T-helper 2 cell (primary cell): ENCODE measurements around the gene NFYC.
"Not testable (repeated sequence)": the region's sequence is repeated elsewhere in the genome, so short reads cannot be mapped to it uniquely, and the experiment has no call there.

Experiments used
- DNase-seq, 5 experiments: peaks; one replicate each; pipeline versions ENCODE4 v3.0.0 to v3.0.0-alpha.2; 2012 to 2022

NFYC gene

DNA sequence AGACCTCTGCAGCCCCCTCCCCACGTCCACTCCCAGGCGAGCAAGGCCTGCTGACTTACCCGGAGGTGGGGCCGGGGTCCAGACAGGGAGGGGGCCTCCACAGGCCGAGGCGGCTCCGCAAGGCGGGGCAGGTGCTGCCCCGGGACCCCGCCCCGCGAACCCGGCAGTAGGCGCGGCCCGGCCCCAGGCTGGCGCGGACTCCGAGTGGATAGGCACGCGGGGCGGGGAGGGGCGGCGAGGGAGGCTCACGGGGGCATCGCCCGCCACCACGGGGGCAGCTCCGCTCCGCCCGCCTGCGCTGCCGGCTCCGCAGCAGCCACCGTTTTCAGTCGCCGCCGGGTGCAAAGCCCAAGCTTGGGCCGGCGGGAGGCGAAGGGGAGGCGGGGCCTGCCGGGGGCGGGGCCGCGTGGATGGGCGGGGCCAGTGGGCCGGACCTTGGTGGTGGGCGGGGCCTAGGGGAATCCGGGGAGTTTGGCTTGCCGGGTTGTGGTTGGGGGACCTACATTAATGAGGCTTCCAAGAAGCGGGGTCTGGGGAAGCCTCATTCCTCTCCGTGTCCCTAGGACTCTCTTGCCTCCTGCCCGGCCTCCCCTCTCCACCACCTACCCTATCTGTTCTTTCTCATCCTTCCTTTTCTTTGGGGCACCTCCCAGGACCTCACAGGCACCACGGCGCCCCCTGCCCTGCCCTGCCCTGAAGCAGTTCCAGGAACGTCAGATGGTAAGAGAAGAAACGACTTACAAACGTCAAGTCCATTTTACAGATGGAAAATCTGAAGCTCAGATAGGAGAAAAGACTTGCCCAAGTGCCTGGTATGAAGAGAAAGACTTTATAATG is 26.0 kb upstream of the NFYC start, which contains the start of gene RIMS3:
RIMS3 (minus strand) TSS at position 348 of the 837 bp plus-strand sequence. CDS start 23,757 bp downstream, outside the sequence.
- peak; percentile 70 to 77 (median 76) for DNase-seq

DNA sequence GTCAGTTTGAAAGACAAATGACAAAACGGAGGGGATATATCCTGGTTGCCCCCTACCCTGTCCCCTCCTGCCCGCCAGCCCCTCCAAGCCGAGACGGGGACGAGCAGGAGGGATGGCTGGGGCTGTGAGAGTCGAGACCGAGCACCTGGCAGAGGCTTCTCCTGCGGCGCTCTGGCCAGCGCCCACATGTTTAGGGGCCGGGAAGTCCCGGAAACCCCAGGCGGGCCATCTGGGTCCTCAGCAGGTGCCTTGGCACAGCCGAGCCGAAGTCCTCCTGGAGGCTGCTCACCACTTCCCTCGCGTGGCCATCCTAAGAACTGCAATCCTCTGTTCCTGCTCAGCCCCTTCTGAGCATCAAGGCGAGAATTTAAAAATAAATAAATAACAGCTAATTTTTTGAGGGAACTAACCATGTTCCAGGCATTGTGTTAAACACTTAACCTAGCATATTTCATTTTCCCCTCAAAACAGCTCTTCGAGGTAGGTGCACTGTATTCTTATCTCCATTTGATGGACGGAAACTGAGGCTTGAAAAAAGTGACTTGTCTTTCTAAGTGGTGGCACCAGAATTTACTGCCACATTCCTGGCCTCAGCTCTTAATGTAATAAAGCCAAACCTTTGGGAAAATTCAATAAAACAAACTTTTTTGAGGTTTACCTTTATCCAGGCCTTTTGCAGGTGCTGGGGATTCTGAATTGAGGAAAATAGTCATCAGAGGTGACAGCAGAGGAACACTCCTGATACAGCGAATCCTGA is 22.6 kb upstream of the NFYC start:
- DNase-seq = peak; percentile 67 to 79 (median 72)

DNA sequence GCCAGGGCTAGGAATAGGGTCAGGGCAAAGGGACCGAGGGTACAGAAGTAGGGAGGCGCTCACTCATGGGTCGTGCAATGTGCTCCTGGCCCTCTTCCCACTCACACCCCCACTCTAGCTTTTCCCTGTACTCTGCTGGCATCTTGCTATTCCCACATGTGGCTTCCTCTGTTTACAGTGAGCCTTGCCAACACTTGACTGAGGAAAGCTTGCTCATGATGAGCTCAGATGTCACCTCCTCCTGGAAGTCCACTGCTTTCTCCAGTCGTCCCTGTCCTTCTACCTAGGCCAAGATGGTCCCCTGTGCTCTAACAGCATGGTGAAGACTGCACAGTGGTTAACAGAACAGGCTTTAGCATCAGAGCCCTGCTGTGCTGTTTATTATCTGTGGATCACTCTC is 18.1 kb upstream of the NFYC start:
- DNase-seq = no peak

- no peak for DNase-seq
These were observed 15.0 kb upstream of the NFYC start for GRCh38 chr1:40676501-40676900.

GRCh38 chr1:40679165-40679953 is 12.1 kb upstream of the NFYC start:
- no peak for DNase-seq

- no peak for DNase-seq
These were observed 6.8 kb upstream of the NFYC start for GRCh38 chr1:40684669-40685068.

DNA sequence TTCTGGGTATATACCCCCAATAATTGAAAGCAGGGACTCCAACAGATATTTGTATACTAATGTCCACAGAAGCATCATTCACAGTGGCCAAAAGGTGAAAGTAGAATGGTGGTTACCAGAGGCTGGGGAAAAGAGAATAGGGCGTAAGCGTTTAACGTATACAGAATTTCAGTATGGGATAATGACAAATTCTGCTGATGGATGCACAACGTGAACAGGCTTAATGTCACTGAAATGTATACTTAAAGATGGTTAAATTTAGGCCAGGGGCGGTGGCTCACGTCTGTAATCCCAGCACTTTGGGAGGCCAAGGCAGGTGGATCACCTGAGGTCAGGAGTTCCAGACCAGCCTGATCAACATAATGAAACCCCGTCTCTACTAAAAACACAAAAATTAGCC is 4.4 kb upstream of the NFYC start:
- DNase-seq = no peak

- no peak for DNase-seq
These were observed 3.8 kb upstream of the NFYC start for GRCh38 chr1:40687661-40688060.

GRCh38 chr1:40689737-40690136 is 1.8 kb upstream of the NFYC start:
- DNase-seq = no peak

DNA sequence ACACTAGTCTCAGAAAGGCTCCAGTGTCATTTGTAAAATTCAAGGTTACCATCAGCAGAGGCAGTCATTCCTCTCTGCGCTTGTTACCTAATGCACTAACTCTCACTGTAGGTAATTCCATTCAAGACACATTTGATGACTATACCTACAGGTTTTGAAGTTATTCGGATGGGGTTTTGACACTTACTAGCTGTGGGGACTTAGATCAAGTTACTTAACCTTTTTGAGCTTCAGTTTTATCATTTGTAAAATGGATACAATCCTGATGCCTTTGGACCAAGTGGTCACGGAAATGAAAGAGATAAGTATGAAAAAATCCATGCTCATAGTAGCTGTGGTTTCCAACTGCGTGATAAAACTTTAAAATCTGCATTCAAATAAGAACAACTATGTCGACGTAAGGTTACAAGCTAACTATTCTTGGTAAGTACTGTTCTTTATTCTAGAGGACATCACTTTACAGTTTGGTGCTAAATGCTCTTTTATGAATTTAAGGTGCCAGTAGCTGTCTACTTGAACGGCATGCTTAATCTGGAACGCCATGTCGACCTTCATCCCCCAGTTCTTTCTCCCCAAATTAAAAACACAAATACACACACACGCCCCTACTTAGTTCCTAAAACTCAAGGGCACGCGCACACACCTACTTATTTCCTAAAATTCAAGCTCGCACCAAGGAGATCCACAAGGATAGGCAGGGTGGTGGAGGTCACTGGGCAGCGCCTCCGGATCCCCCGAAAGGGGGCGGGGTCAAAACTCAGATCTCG is 550 bp upstream of the NFYC start:
- DNase-seq = peak in 1 of 5 experiments; percentile 24

- DNase-seq = peak in 1 of 5 experiments; percentile 3
These were observed 958 bp downstream of the NFYC start for GRCh38 chr1:40692429-40692895.

DNA sequence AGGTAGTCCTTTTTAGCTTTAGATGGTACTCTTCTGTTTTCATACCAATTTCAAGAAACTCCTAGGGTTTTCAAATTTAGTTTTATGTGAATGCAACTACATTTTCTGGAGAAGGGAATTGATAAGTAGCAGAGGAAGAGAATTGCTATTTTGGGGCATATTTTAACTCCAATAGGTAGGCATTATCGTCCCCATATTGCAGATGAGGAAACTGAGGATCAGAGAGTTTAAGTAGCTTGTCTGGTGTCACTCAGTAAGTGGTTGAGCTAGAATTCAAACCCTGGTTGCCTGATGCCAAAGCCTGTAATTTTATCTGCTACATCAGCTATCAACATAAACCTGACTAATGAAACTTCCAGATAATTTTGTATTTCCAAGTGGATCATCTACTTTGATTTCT is 1.9 kb downstream of the NFYC start:
- DNase-seq = no peak

GRCh38 chr1:40694353-40694874 is 2.9 kb downstream of the NFYC start:
- peak in 1 of 5 experiments; percentile 74 for DNase-seq

DNA sequence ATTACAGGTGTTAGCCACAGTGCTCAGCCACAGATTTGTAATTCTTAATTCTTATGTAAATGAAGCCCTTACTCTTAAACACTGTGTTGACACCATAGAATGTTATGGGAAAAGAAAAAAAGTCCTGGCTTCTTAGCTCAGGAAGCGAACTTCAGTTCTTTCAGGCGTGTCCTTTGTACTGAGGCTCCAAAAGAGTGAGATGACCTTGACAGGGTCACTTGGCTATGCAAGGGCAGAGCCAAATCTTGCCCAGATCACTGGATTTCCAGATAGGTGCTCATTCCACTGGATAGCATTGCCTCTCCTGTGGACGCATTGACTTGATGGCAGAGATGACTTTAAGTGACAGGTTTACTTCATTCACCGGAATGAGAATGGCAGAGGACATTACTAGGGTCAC is 4.8 kb downstream of the NFYC start:
- no peak for DNase-seq

GRCh38 chr1:40697436-40697835 is 5.9 kb downstream of the NFYC start:
- no peak for DNase-seq

- DNase-seq = peak in 1 of 5 experiments; percentile 68
These were observed 8.3 kb downstream of the NFYC start for GRCh38 chr1:40699787-40700186.

- DNase-seq = no peak
These were observed 10.2 kb downstream of the NFYC start for GRCh38 chr1:40701684-40702083.

DNA sequence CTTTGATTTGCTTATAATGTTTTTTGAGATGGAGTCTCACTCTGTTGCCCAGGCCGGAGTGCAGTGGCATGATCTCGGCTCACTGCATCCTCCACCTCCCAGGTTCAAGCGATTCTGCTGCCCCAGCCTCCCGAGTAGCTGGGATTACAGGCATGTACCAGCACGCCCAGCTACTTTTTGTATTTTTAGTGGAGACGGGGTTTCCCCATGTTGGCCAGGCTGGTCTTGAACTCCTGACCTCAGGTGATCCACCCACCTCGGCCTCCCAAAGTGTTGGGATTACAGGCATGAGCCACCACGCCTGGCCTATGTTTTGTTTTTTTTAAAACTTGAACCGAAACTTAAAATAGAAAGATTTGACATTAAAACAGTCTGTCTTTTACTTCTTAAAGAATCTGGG is 11.3 kb downstream of the NFYC start:
- DNase-seq = not testable (repeated sequence)

DNA sequence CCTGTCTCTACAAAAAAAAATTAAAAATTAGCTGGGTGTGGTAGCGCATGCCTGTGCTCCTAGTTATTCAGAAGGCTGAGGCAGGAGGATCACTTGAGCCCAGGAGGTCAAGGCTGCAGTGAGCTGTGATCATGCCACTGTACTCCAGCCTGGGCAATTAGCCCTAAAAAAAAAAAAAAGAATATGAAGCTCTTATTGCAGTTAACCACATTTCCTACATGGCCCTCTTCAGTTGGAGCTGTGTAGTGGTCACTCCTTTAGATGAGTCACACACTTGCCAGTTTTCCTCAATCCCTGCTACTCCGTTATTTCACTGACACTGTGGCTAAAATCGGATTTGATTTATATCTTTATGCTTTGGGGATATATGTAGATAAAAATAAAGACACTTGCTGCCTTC is 11.8 kb downstream of the NFYC start:
- DNase-seq = no peak

DNA sequence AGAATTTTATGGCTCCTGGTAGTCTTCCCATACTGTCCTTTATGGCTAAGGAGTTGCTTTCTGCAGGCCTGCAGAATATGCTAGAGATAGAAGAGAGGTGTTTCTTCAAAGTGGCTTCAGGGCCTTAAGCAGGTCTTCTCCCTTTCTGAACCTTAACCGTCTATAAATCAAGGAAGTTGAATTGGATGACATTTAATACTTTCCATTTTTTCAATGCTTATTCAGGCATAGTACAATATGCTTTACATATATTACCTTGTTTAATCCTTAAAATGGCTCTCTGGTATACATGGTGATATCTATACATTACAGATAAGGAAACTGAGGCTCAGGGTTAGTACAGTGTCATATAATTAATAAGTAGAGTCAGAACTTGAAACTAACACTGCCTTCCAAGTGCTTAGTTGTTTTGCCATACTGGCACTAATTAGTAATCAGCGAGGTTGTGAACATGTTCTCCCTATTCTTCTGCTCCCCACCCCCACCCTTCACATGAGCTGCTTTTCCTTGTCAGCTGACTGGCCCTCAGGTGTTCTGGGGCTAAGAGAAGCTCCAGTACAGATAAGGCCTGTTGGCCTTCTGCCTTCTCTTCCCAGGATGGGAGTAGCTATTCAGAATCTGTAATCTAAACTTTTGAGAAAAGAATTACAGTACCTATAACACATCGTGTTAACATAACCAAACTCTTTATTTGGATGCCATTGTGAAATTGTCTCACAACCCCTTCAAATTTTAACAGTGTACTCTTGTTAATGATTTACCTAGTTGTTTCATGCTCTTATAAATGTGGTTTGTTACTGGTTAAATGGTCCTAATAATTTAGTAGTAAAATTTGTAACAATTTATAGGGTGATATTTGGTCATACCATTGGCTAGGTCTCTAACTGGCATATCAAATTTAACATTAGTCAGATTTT is 13.6 kb downstream of the NFYC start:
- no peak for DNase-seq

- no peak for DNase-seq
These were observed 15.1 kb downstream of the NFYC start for GRCh38 chr1:40706626-40707025.
